ENCODE results near the gene CHM.

DNA sequence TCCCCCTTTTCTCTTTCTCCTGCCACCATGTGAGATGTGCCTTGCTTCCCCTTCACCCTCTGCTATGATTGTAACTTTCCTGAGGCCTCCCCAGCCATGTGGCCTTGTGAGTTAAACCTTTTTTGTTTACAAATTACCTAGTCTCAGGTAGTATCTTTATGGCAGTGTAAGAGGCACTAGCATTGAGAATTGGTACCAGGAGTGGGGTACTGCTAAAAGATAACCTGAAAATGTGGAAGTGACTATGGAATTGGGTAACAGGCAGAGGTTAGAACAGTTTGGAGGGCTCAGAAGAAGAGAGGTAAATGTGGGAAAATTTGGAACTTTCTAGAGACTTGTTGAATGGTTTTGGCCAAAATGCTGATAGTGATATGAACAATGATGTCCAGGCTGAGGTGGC, 182.0 kb downstream of the CHM start:
- TF ChIP-seq CTCF (IDR thresholded peaks at IDR 0.05) (no peak), POLR2AphosphoS5 (IDR thresholded peaks at IDR 0.05) (no peak), POLR2A (IDR thresholded peaks at IDR 0.05) (no peak)
